OCI-LY7 (cell line): ENCODE results near the gene MAP3K13. TPM values are rescaled to one million over a fixed set of nuclear protein-coding genes. Genes with fewer than 3 reads are reported as not detected.

Source experiments
- BruUV-seq: library from RNA; stranded (reverse); fragments of 400-500 nt; replicated peaks from 2 replicates; lab custom pipeline; 2021; lab: Mats Ljungman, UMichigan
- CTCF ChIA-PET: fragments of 300-600 bp; sonication (Branson Sonifier 250); formaldehyde crosslinking; loops from one replicate; lab custom pipeline; 2022; ENCODE audit warnings: antibody characterized with exemption; ENCODE audit not compliant: unreplicated experiment; lab: Charles Lee
- POLR2A ChIA-PET: fragments of 300-600 bp; sonication (Branson Sonifier 250); formaldehyde crosslinking; loops from one replicate; lab custom pipeline; 2022; ENCODE audit warnings: antibody characterized with exemption; lab: Charles Lee
- DNase-seq: peaks from one replicate; pipeline ENCODE4 v3.0.0-alpha.2; 2015; ENCODE audit warnings: low spot score
- H2AFZ ChIP-seq: fragments of 200-600 bp; sonication (generic), shearing (Covaris generic); 2 replicates; pipeline ENCODE4 v1.6.1; 2014; ENCODE audit warnings: mild to moderate bottlenecking, antibody characterized with exemption, low read length, moderate library complexity
- H3K27ac ChIP-seq: fragments of 200-600 bp; sonication (generic); 2 replicates; pipeline ENCODE4 v1.5.1; 2014; ENCODE audit warnings: mixed run types, low read depth, mild to moderate bottlenecking, moderate library complexity, low read length, inconsistent platforms; ENCODE audit not compliant: poor library complexity, severe bottlenecking
- H3K36me3 ChIP-seq: fragments of 200-600 bp; sonication (generic); 2 replicates; pipeline ENCODE4 v1.6.1; 2014; ENCODE audit warnings: mild to moderate bottlenecking, antibody characterized with exemption, low read length, moderate library complexity, mixed read lengths; ENCODE audit not compliant: insufficient read depth
- H3K4me1 ChIP-seq: fragments of 200-600 bp; sonication (generic); 2 replicates; pipeline ENCODE4 v1.5.1; 2014; ENCODE audit warnings: mild to moderate bottlenecking, low read length; ENCODE audit not compliant: insufficient read depth, poor library complexity, severe bottlenecking
- H3K4me2 ChIP-seq: fragments of 200-600 bp; sonication (generic); 2 replicates; pipeline ENCODE4 v1.6.1; 2014; ENCODE audit warnings: mild to moderate bottlenecking, low read length
- H3K4me3 ChIP-seq: fragments of 200-600 bp; sonication (generic); 2 replicates; pipeline ENCODE4 v1.5.1; 2014; ENCODE audit warnings: mild to moderate bottlenecking, low read depth, low read length; ENCODE audit not compliant: poor library complexity, severe bottlenecking
- H3K79me2 ChIP-seq: fragments of 200-600 bp; sonication (generic); 2 replicates; pipeline ENCODE4 v1.6.1; 2016; ENCODE audit warnings: low read depth, mild to moderate bottlenecking, low read length, moderate library complexity, mixed read lengths; ENCODE audit not compliant: insufficient read depth
- H3K9me2 ChIP-seq: fragments of 200-600 bp; sonication (generic); 2 replicates; pipeline ENCODE4 v1.6.1; 2016; ENCODE audit warnings: mild to moderate bottlenecking, low read length, mixed read lengths; ENCODE audit not compliant: insufficient read depth
- H3K9me3 ChIP-seq: fragments of 200-600 bp; sonication (generic); 2 replicates; pipeline ENCODE4 v1.6.1; 2014; ENCODE audit warnings: mild to moderate bottlenecking, mixed run types, low read length, mixed read lengths
- H4K20me1 ChIP-seq: fragments of 200-600 bp; sonication (generic); 2 replicates; pipeline ENCODE4 v1.6.1; 2014; ENCODE audit warnings: mild to moderate bottlenecking, antibody characterized with exemption, low read length, moderate library complexity, mixed read lengths; ENCODE audit not compliant: insufficient read depth
- EZH2phosphoT487 ChIP-seq: fragments of 200-600 bp; sonication (generic); IDR thresholded peaks from 2 replicates; pipeline ENCODE4 v1.6.1; 2018; ENCODE audit warnings: low read depth, borderline replicate concordance, mild to moderate bottlenecking, mixed run types, antibody characterized with exemption, low read length, moderate library complexity, mixed read lengths
- intact Hi-C: fragments of 100-400 bp; cut with micrococcal nuclease; formaldehyde crosslinking; loops from one replicate; pipeline ENCODE4 v1.10.0; 2022; ENCODE audit not compliant: unreplicated experiment
- total RNA-seq, 2 experiments: library from RNA; depleted of rRNA in 1 of 2; stranded (reverse); fragments of >200 nt in 1 of 2; shearing (Covaris generic) in 1 of 2; gene quantifications; 2 replicates each; pipeline ENCODE4 v1.2.3, GENCODE V29; 2014 to 2022
- TF ChIP-seq, protein P1 (sequence below): fragments of 200-600 bp; sonication (generic); conservative IDR thresholded peaks from 2 replicates; pipeline ENCODE4 v1.5.1; 2014; ENCODE audit warnings: mild to moderate bottlenecking, antibody characterized with exemption, low read length, moderate library complexity, mixed read lengths

Gene MAP3K13
- total RNA-seq, 2 experiments from 2014 or later: 7.6 to 15.0 TPM

DNA sequence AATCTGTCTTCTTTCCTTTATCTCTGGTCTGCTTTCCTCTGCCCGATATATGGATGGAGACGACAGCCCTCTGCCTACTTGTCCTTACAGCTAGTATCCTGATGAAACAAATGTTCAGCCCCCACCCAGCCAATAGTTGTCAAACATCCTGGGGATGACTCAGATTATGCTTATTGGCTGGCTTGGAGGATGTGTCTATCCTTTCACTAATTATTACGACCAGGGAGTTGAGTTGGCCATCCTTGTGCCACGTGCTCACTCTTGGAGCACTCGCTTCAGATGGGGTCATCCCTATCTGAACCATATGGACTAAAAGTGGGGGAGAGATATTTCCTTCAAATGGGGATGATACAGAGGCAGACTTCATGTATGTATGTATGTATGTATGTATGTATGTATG, 6.4 kb upstream of the MAP3K13 start:
- Histone ChIP-seq H3K9me3 (no peaks in the 10 kb centered on the region), H3K4me1 (no peaks in the 10 kb centered on the region), H3K9me2 (no peaks in the 10 kb centered on the region), H2AFZ (no peak overlapping the region), H3K79me2 (no peaks in the 10 kb centered on the region), H3K4me3 (no peak overlapping the region), H4K20me1 (no peaks in the 10 kb centered on the region), H3K36me3 (no peaks in the 10 kb centered on the region), H3K4me2 (no peak overlapping the region), H3K27ac (no peak overlapping the region)
- TF ChIP-seq EZH2phosphoT487: no peak
- TF ChIP-seq, protein P1, sequence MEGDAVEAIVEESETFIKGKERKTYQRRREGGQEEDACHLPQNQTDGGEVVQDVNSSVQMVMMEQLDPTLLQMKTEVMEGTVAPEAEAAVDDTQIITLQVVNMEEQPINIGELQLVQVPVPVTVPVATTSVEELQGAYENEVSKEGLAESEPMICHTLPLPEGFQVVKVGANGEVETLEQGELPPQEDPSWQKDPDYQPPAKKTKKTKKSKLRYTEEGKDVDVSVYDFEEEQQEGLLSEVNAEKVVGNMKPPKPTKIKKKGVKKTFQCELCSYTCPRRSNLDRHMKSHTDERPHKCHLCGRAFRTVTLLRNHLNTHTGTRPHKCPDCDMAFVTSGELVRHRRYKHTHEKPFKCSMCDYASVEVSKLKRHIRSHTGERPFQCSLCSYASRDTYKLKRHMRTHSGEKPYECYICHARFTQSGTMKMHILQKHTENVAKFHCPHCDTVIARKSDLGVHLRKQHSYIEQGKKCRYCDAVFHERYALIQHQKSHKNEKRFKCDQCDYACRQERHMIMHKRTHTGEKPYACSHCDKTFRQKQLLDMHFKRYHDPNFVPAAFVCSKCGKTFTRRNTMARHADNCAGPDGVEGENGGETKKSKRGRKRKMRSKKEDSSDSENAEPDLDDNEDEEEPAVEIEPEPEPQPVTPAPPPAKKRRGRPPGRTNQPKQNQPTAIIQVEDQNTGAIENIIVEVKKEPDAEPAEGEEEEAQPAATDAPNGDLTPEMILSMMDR: no peak
- no TSS peak for BruUV-seq
- no peak for DNase-seq
- intact Hi-C loops: no loop called here
- CTCF ChIA-PET: no interaction called here
- POLR2A ChIA-PET: interaction anchor here (0.6 kb wide), 1 partner anchor 130 kb away, joined by 3 read pairs; no protein-coding TSS in a partner anchor

DNA sequence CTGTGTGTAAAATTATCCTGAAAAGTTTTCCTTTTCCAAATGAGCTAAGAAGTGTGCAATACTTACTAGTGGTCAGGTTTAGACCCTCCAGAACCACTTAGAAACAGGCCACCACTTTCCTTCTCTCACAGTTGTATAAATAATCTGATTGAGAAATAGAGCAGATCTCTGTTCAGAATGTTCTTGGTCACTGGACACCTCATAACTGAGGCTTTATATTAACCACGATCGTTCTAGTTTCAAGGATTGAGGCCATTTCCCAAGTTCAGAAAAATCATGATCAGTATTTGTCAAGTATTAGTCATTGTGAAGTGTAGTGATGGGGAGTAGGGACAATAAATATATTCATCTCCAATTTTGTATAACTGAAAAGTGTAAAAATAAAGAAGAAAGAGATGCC, 1.0 kb upstream of the MAP3K13 start:
- H3K9me2 ChIP-seq: no peaks in the 10 kb centered on the region
- no peak overlapping the region for H3K4me3 ChIP-seq
- no peaks in the 10 kb centered on the region for H4K20me1 ChIP-seq
- BruUV-seq: no TSS peak
- no peaks in the 10 kb centered on the region for H3K36me3 ChIP-seq
- H2AFZ ChIP-seq: peak overlapping the region; percentile 31; the same call in 1 of the 2 replicates
- H3K27ac ChIP-seq: no peak overlapping the region
- TF ChIP-seq EZH2phosphoT487: no peak
- TF ChIP-seq, protein P1: no peak
- no peaks in the 10 kb centered on the region for H3K4me1 ChIP-seq
- no peak overlapping the region for H3K4me2 ChIP-seq
- no peaks in the 10 kb centered on the region for H3K79me2 ChIP-seq
- ChIA-PET CTCF (no interaction called here), POLR2A (interaction anchor here (0.6 to 0.7 kb wide), 2 partner anchors 54 to 177 kb away, joined by 3 read pairs; no protein-coding TSS in a partner anchor)
- intact Hi-C loops: no loop called here
- H3K9me3 ChIP-seq: no peaks in the 10 kb centered on the region
- no peak for DNase-seq

DNA sequence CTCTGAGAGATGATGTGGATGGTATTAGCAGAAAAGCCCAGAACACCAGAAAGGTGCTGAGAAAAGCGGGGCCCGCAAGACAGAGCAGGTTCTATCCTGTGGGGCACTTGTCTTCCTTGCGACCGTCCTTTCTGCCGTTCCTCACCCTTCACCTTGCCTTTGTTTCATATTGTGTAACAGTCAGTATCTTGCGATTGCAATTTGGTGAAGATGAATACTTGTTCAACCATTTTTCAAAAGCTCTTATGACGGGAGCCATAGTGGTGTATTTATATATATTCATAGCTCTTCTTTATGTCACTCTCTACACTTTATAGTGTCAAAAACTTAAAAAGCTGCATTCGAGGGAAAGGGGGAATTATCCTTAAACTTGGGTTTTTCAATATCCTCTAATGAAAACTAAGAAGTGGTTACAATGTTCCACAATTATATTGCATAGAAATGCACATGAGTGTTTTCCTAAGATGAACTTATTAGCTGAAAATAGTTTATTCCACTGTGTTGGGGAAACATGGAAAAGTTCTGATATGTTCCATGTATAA, 797 bp downstream of the MAP3K13 start:
- Histone ChIP-seq H3K27ac (no peak overlapping the region), H3K4me2 (peak overlapping the region; percentile 83), H3K9me3 (no peaks in the 10 kb centered on the region), H3K79me2 (no peaks in the 10 kb centered on the region), H4K20me1 (no peaks in the 10 kb centered on the region), H3K4me3 (peak overlapping the region; percentile 66), H2AFZ (peak overlapping the region; percentile 96; the same call in 1 of the 2 replicates), H3K9me2 (no peaks in the 10 kb centered on the region), H3K36me3 (no peaks in the 10 kb centered on the region), H3K4me1 (no peaks in the 10 kb centered on the region)
- intact Hi-C loops: no loop called here
- ChIA-PET POLR2A (interaction anchor here (0.7 kb wide), 1 partner anchor 38 kb away, joined by 3 read pairs; no protein-coding TSS in a partner anchor), CTCF (no interaction called here)
- no TSS peak for BruUV-seq
- no peak for TF ChIP-seq EZH2phosphoT487
- TF ChIP-seq, protein P1: no peak
- no peak for DNase-seq
